ENCODE results near the gene IL2RA. TPM values are rescaled to one million over a fixed set of nuclear protein-coding genes. Genes with fewer than 3 reads are reported as not detected.

IL2RA gene
- total RNA-seq, 4 donors from 2014 or later, result 0.15 to 0.28 TPM; not detected in 2

GRCh38 chr10:6097063-6097462 is 34.9 kb upstream of the IL2RA start:
- no peaks in the 10 kb centered on the region for H3K9me3 ChIP-seq
- intact Hi-C loops (cut with DNase I; ENCODE audit: low total_unique reads), result no loop called here
- no peak overlapping the region for H3K27ac ChIP-seq
- TF ChIP-seq CTCF (IDR thresholded peaks at IDR 0.05), result no peak
- no peak for TF ChIP-seq POLR2A (IDR thresholded peaks at IDR 0.05)
- H3K4me3 ChIP-seq, result no peak overlapping the region
- no peak for DNase-seq
- peaks cover 0 to 10% of the 10 kb centered on the region in 2 donors for H3K4me1 ChIP-seq
- no peaks in the 10 kb centered on the region for H3K27me3 ChIP-seq
- no peaks in the 10 kb centered on the region for H3K36me3 ChIP-seq

GRCh38 chr10:6095810-6096570 is 33.8 kb upstream of the IL2RA start:
- H3K27ac ChIP-seq, result no peak overlapping the region
- peaks cover 0 to 17% of the 10 kb centered on the region in 2 donors for H3K4me1 ChIP-seq
- H3K9me3 ChIP-seq, result no peaks in the 10 kb centered on the region
- H3K36me3 ChIP-seq, result no peaks in the 10 kb centered on the region
- no peak overlapping the region for H3K4me3 ChIP-seq
- intact Hi-C loops (cut with DNase I; ENCODE audit: low total_unique reads), result no loop called here
- no peak for TF ChIP-seq POLR2A (IDR thresholded peaks at IDR 0.05)
- TF ChIP-seq CTCF (IDR thresholded peaks at IDR 0.05), result no peak
- DNase-seq, result no peak
- H3K27me3 ChIP-seq, result no peaks in the 10 kb centered on the region

GRCh38 chr10:6092731-6093130 is 30.6 kb upstream of the IL2RA start:
- Histone ChIP-seq H3K36me3 (no peaks in the 10 kb centered on the region), H3K4me3 (no peak overlapping the region), H3K27me3 (no peaks in the 10 kb centered on the region), H3K4me1 (peaks cover 5 to 17% of the 10 kb centered on the region in 2 donors), H3K9me3 (no peaks in the 10 kb centered on the region), H3K27ac (no peak overlapping the region)
- TF ChIP-seq POLR2A (IDR thresholded peaks at IDR 0.05) (no peak), CTCF (IDR thresholded peaks at IDR 0.05) (no peak)
- intact Hi-C loops (cut with DNase I; ENCODE audit: low total_unique reads), result no loop called here
- DNase-seq, result no peak

- H3K4me3 ChIP-seq, result no peak overlapping the region
- no peak overlapping the region for H3K27ac ChIP-seq
- no peaks in the 10 kb centered on the region for H3K9me3 ChIP-seq
- intact Hi-C loops (cut with DNase I; ENCODE audit: low total_unique reads), result no loop called here
- no peak for TF ChIP-seq POLR2A (IDR thresholded peaks at IDR 0.05)
- no peak for TF ChIP-seq CTCF (IDR thresholded peaks at IDR 0.05)
- H3K36me3 ChIP-seq, result no peaks in the 10 kb centered on the region
- DNase-seq, result no peak
- peaks cover 5 to 17% of the 10 kb centered on the region in 2 donors for H3K4me1 ChIP-seq
- H3K27me3 ChIP-seq, result no peaks in the 10 kb centered on the region
These were observed 29.5 kb upstream of the IL2RA start for GRCh38 chr10:6091630-6092029.

- peak in 1 of 2 donors; percentile 31 for DNase-seq
- H3K27ac ChIP-seq, result peak overlapping the region; percentile 84 to 89
- H3K36me3 ChIP-seq, result no peaks in the 10 kb centered on the region
- intact Hi-C loops (cut with DNase I; ENCODE audit: low total_unique reads), result no loop called here
- H3K4me3 ChIP-seq, result peak overlapping the region; percentile 62 to 90
- H3K27me3 ChIP-seq, result no peaks in the 10 kb centered on the region
- no peaks in the 10 kb centered on the region for H3K9me3 ChIP-seq
- peaks cover 5 to 7% of the 10 kb centered on the region in 2 donors for H3K4me1 ChIP-seq
- TF ChIP-seq POLR2A (IDR thresholded peaks at IDR 0.05) (no peak), CTCF (IDR thresholded peaks at IDR 0.05) (no peak)
These were observed 27.4 kb upstream of the IL2RA start for GRCh38 chr10:6089334-6090219.
